ENCODE measurements around the gene HOXD13. TPM values are rescaled to one million over a fixed set of nuclear protein-coding genes. Genes with fewer than 3 reads are reported as not detected.

The HOXD13 gene
- total RNA-seq, result 14.9 TPM
- 4.1 TPM for polyA plus RNA-seq

DNA sequence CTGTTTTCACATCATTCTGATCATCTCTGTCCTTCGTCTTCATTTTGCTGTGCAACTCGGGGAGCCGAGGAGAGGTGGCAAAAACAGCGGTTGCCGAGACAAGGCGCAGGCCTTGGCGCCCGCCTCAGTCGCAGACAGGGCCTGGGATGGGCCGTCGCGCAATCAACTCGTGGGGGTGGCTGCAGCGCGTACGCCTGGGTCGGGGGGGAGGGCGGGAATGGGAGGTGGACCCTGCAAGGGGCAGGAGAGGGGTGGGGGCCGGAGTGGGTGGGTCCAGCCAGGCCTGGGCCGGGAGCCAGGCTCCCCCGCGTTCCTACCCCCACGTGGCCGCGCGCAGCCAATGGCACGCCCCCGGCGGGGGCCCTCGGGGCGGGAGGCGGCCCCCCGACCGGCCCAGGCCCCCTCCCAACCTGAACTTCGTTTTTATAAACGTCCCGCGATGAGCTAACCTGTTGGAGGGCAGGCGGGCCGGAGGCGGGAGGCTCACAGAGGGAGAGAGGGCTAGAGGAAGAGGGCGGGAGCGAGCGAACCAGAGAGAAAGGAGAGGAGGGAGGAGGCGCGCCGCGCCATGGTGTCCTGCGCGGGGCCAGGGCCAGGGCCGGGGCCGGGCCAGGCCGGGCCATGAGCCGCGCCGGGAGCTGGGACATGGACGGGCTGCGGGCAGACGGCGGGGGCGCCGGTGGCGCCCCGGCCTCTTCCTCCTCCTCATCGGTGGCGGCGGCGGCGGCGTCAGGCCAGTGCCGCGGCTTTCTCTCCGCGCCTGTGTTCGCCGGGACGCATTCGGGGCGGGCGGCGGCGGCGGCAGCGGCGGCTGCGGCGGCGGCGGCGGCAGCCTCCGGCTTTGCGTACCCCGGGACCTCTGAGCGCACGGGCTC, at the start of gene HOXD13:
Gene HOXD13 (plus strand): TSS at position 452 of the 875 bp plus-strand sequence. CDS start 170 bp downstream, at position 622.
- Histone ChIP-seq H3K4me1 (ENCODE audit: insufficient read depth) (peaks cover 2% of the 10 kb centered on the region), H3K27ac (ENCODE audit: low read depth) (no peak within 1 kb of the TSS), H3K36me3 (ENCODE audit: insufficient read depth) (no peaks in the 10 kb centered on the region), H3K4me3 (ENCODE audit: low read depth, low read length) (peak within 1 kb of the TSS; percentile 35)
- 2% methylated on average over 93 of the region's 95 CpGs for WGBS
- no peak for DNase-seq (ENCODE audit: extremely low spot score)

DNA sequence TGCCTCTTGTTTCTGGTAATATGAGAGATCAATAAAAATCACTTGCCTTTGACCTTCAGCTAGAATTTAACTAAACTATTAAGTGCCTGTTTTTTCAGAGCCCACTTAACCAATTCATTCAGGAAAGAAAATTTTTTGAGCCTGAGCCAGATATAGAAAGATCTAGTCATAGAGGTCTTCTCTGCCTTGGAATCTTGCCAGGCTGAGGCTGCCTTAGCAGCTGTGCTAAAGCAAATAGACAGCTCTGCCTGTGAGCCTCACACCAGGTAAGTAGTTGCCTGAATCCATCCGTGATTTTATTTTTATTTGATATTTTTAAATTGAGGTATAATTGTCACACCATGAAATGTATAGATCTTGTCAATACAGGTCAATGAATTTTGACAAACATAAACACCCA, 36.1 kb upstream of the HOXD13 start:
- Histone ChIP-seq H3K36me3 (ENCODE audit: insufficient read depth) (no peaks in the 10 kb centered on the region), H3K4me1 (ENCODE audit: insufficient read depth) (no peaks in the 10 kb centered on the region), H3K27ac (ENCODE audit: low read depth) (no peak overlapping the region), H3K4me3 (ENCODE audit: low read depth, low read length) (no peak overlapping the region)
- DNase-seq (ENCODE audit: extremely low spot score), result no peak
- WGBS, result 15% methylated on average over 1 of the region's 1 CpG

GRCh38 chr2:176063958-176064357, 28.6 kb upstream of the HOXD13 start:
- no peaks in the 10 kb centered on the region for H3K4me1 ChIP-seq (ENCODE audit: insufficient read depth)
- no peak overlapping the region for H3K27ac ChIP-seq (ENCODE audit: low read depth)
- no peak for DNase-seq (ENCODE audit: extremely low spot score)
- no peak overlapping the region for H3K4me3 ChIP-seq (ENCODE audit: low read depth, low read length)
- no peaks in the 10 kb centered on the region for H3K36me3 ChIP-seq (ENCODE audit: insufficient read depth)
- 54% methylated on average over 2 of the region's 2 CpGs for WGBS

- no peaks in the 10 kb centered on the region for H3K36me3 ChIP-seq (ENCODE audit: insufficient read depth)
- no peak for DNase-seq (ENCODE audit: extremely low spot score)
- H3K4me3 ChIP-seq (ENCODE audit: low read depth, low read length), result peak overlapping the region; percentile 3
- WGBS, result 44% methylated on average over 56 of the region's 56 CpGs
- no peaks in the 10 kb centered on the region for H3K4me1 ChIP-seq (ENCODE audit: insufficient read depth)
- no peak overlapping the region for H3K27ac ChIP-seq (ENCODE audit: low read depth)
Observed at GRCh38 chr2:176066645-176067588, 25.6 kb upstream of the HOXD13 start.

DNA sequence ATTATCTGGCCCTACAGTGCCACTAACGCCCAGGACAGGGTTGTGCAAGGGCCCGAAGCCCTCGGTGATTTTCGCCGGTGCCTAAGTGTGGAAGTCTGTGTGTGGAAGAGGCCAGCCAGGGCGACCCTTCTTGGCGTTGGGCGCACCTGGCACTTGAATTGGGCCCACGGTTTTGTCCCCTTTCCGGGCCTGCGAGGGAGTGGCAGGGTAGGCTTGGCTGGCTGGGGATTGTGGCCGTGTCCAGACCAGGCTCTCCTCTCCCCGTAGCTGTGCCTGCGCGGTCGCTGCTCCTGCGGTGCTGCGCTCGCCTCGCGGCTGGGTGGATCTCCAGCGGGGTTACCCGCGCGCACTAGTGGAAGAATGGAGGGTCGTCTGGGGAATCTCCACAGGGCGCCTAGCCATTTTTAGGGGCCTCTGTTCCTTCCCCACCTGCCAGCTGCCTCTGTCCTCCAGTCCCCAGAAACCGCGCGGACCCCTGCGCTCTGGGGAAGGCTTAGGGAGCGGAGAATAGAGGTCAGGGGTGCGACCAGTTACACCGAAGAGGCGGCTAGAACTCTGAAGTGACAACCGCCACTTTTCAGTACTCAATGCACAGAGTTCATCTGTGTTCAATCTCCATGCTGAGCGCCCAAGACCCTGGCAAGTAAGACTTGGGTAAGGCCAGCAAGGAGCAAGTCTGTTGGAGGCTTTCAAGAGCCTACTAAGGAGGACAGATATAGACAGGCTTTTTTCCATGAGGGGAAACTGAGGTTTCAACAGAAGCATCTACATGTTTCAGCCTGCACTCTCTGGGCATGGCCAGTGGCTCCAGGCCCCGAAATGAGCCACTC, 24.7 kb upstream of the HOXD13 start:
- Histone ChIP-seq H3K4me1 (ENCODE audit: insufficient read depth) (no peaks in the 10 kb centered on the region), H3K36me3 (ENCODE audit: insufficient read depth) (no peaks in the 10 kb centered on the region), H3K4me3 (ENCODE audit: low read depth, low read length) (no peak overlapping the region), H3K27ac (ENCODE audit: low read depth) (no peak overlapping the region)
- WGBS, result 50% methylated on average over 38 of the region's 38 CpGs
- DNase-seq (ENCODE audit: extremely low spot score), result no peak

GRCh38 chr2:176068419-176068832, 24.1 kb upstream of the HOXD13 start:
- Histone ChIP-seq H3K4me1 (ENCODE audit: insufficient read depth) (no peaks in the 10 kb centered on the region), H3K36me3 (ENCODE audit: insufficient read depth) (no peaks in the 10 kb centered on the region), H3K4me3 (ENCODE audit: low read depth, low read length) (no peak overlapping the region), H3K27ac (ENCODE audit: low read depth) (no peak overlapping the region)
- 34% methylated on average over 30 of the region's 30 CpGs for WGBS
- no peak for DNase-seq (ENCODE audit: extremely low spot score)

GRCh38 chr2:176071330-176072291, 20.9 kb upstream of the HOXD13 start:
- Histone ChIP-seq H3K36me3 (ENCODE audit: insufficient read depth) (no peaks in the 10 kb centered on the region), H3K4me1 (ENCODE audit: insufficient read depth) (no peaks in the 10 kb centered on the region), H3K27ac (ENCODE audit: low read depth) (no peak overlapping the region), H3K4me3 (ENCODE audit: low read depth, low read length) (no peak overlapping the region)
- WGBS, result 51% methylated on average over 58 of the region's 58 CpGs
- DNase-seq (ENCODE audit: extremely low spot score), result no peak

DNA sequence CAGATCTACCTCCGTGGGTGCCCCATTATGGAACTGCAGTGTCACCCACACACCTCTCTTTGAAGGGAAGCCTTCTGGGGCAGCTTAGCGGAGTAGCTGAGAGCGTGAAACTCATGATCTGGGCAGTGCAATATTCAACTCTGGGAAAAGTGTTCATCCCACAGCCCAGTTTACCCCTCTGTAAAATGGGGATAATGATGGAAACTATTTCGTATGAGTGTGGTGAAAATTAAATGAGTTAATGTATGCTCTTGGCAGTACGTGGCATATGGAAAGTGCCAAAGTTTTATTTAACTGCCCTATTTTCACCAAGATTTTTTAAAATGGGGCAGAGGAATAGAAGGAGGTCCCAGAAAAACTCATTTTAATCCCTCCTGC, 20.2 kb upstream of the HOXD13 start:
- DNase-seq (ENCODE audit: extremely low spot score), result no peak
- no peak overlapping the region for H3K27ac ChIP-seq (ENCODE audit: low read depth)
- WGBS, result 75% methylated on average over 5 of the region's 5 CpGs
- H3K36me3 ChIP-seq (ENCODE audit: insufficient read depth), result no peaks in the 10 kb centered on the region
- H3K4me1 ChIP-seq (ENCODE audit: insufficient read depth), result no peaks in the 10 kb centered on the region
- no peak overlapping the region for H3K4me3 ChIP-seq (ENCODE audit: low read depth, low read length)

GRCh38 chr2:176072951-176073904, 19.3 kb upstream of the HOXD13 start:
- Histone ChIP-seq H3K4me1 (ENCODE audit: insufficient read depth) (no peaks in the 10 kb centered on the region), H3K4me3 (ENCODE audit: low read depth, low read length) (no peak overlapping the region), H3K36me3 (ENCODE audit: insufficient read depth) (no peaks in the 10 kb centered on the region), H3K27ac (ENCODE audit: low read depth) (no peak overlapping the region)
- 36% methylated on average over 29 of the region's 29 CpGs for WGBS
- DNase-seq (ENCODE audit: extremely low spot score), result no peak

GRCh38 chr2:176074919-176075425, 17.5 kb upstream of the HOXD13 start:
- no peak overlapping the region for H3K4me3 ChIP-seq (ENCODE audit: low read depth, low read length)
- no peak for DNase-seq (ENCODE audit: extremely low spot score)

DNA sequence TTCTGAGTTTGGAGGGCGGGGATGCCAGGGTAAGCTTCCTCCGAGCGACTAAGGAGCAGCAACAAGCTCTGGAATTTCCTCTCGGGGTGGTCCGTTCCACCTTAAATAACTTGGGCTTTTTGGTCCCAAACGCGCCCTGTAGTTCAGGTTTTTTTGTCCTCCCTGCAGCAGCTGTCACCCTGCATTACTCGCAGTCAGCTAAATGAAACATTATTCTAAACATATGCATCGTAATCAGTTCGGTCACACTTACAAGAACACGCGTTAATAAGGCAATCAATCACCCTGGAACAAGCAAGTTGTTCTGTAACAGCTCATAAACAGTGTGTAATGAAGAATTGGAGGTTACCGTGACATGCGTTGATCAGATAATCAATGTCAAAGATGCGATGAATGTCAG, 17.0 kb upstream of the HOXD13 start:
- Histone ChIP-seq H3K27ac (ENCODE audit: low read depth) (no peak overlapping the region), H3K4me3 (ENCODE audit: low read depth, low read length) (no peak overlapping the region), H3K36me3 (ENCODE audit: insufficient read depth) (no peaks in the 10 kb centered on the region), H3K4me1 (ENCODE audit: insufficient read depth) (peaks cover 2% of the 10 kb centered on the region)
- DNase-seq (ENCODE audit: extremely low spot score), result no peak
- WGBS, result 11% methylated on average over 15 of the region's 15 CpGs

More at GRCh38 chr2:176074919-176075425, 17.5 kb upstream of the HOXD13 start:
- H3K27ac ChIP-seq (ENCODE audit: low read depth), result no peak overlapping the region
- H3K4me1 ChIP-seq (ENCODE audit: insufficient read depth), result peaks cover 2% of the 10 kb centered on the region
- H3K36me3 ChIP-seq (ENCODE audit: insufficient read depth), result no peaks in the 10 kb centered on the region
- WGBS, result 44% methylated on average over 7 of the region's 7 CpGs
